ENCODE measurements around the gene HTRA1. TPM values are rescaled to one million over a fixed set of nuclear protein-coding genes. Genes with fewer than 3 reads are reported as not detected.
A peak's percentile ranks its signal among the peaks of the same experiment; 100 is the strongest.

The HTRA1 gene
- total RNA-seq, 1 experiment from 2014 or later, result 32.8 TPM

DNA sequence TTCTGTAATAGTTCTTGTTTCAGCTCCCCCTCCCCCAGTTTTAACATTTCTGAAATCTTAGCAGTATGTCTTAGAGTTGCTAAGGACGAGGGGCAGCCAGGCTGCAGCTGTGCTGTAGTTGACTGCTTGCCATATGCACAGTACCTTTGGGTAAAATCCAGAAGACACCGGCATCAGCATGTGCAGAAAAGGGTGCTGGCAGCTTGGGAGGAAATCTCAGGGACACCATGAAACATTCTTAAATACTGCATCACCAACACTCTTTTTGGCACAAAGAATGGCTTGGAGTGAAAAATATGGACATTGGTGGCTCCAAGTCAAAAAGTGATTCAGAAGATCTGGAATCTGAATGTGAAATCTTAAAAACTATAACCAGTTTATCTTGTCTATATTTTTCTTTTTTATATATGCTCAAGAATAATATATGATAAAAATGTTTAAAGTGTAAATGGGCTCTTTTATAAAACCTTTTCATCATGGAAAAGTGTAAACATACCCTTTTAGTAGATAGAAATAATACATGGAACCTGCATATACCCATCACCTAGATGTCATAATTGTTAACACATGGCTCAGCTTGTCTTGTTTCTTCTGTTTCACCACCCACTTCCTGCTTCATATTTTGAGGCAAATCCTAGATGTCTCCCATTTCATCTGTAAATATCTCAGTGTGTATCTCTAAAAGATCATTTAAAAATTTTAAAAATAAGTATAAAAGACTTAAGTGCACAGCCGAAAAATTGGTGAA, 41.3 kb upstream of the HTRA1 start:
- no peaks in the 10 kb centered on the region for H3K4me1 ChIP-seq (ENCODE audit: control insufficient read depth, insufficient read depth, low read length)
- BruUV-seq (replicated peaks), result no TSS peak
- no peak overlapping the region for H3K27ac ChIP-seq (ENCODE audit: low read length)
- H3K4me3 ChIP-seq (ENCODE audit: low read depth in 2 of 2, low read length in 2 of 2), result no peak overlapping the region
- TF ChIP-seq, protein P1, sequence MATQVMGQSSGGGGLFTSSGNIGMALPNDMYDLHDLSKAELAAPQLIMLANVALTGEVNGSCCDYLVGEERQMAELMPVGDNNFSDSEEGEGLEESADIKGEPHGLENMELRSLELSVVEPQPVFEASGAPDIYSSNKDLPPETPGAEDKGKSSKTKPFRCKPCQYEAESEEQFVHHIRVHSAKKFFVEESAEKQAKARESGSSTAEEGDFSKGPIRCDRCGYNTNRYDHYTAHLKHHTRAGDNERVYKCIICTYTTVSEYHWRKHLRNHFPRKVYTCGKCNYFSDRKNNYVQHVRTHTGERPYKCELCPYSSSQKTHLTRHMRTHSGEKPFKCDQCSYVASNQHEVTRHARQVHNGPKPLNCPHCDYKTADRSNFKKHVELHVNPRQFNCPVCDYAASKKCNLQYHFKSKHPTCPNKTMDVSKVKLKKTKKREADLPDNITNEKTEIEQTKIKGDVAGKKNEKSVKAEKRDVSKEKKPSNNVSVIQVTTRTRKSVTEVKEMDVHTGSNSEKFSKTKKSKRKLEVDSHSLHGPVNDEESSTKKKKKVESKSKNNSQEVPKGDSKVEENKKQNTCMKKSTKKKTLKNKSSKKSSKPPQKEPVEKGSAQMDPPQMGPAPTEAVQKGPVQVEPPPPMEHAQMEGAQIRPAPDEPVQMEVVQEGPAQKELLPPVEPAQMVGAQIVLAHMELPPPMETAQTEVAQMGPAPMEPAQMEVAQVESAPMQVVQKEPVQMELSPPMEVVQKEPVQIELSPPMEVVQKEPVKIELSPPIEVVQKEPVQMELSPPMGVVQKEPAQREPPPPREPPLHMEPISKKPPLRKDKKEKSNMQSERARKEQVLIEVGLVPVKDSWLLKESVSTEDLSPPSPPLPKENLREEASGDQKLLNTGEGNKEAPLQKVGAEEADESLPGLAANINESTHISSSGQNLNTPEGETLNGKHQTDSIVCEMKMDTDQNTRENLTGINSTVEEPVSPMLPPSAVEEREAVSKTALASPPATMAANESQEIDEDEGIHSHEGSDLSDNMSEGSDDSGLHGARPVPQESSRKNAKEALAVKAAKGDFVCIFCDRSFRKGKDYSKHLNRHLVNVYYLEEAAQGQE (IDR thresholded peaks at IDR 0.05; ENCODE audit: insufficient read depth in 1 of 2, low read depth in 2 of 2, low read length in 1 of 2), result no peak
- TF ChIP-seq TCF7L2 (IDR thresholded peaks at IDR 0.05; ENCODE audit: low read depth, low read length) (no peak), POLR2AphosphoS5 (IDR thresholded peaks at IDR 0.05; ENCODE audit: low read depth, low read length) (no peak), SIN3A (IDR thresholded peaks at IDR 0.05; ENCODE audit: borderline replicate concordance, insufficient read depth, low read depth, low read length) (no peak)
- TF ChIP-seq, protein P2, sequence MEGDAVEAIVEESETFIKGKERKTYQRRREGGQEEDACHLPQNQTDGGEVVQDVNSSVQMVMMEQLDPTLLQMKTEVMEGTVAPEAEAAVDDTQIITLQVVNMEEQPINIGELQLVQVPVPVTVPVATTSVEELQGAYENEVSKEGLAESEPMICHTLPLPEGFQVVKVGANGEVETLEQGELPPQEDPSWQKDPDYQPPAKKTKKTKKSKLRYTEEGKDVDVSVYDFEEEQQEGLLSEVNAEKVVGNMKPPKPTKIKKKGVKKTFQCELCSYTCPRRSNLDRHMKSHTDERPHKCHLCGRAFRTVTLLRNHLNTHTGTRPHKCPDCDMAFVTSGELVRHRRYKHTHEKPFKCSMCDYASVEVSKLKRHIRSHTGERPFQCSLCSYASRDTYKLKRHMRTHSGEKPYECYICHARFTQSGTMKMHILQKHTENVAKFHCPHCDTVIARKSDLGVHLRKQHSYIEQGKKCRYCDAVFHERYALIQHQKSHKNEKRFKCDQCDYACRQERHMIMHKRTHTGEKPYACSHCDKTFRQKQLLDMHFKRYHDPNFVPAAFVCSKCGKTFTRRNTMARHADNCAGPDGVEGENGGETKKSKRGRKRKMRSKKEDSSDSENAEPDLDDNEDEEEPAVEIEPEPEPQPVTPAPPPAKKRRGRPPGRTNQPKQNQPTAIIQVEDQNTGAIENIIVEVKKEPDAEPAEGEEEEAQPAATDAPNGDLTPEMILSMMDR (IDR thresholded peaks at IDR 0.05), result no peak
- intact Hi-C loops (cut with micrococcal nuclease; ENCODE audit: unreplicated experiment), result no loop called here
- no peak for DNase-seq (ENCODE audit: low read depth, low spot score)
- in situ Hi-C loops (cut with HindIII; ENCODE audit: low pct_unique_long_range_greater_than_20kb, low sequenced_read_pairs), result no loop called here
- peaks cover 57% of the 10 kb centered on the region for H3K36me3 ChIP-seq (ENCODE audit: control insufficient read depth, insufficient read depth, low read length)
- POLR2A ChIA-PET, result no interaction called here
- H3K27me3 ChIP-seq (ENCODE audit: control insufficient read depth, insufficient read depth, low read length), result no peaks in the 10 kb centered on the region
- CTCF ChIA-PET, result no interaction called here
- H3K9me3 ChIP-seq (ENCODE audit: control insufficient read depth, insufficient read depth, low read depth, low read length), result no peaks in the 10 kb centered on the region
- ATAC-seq, result no peak

DNA sequence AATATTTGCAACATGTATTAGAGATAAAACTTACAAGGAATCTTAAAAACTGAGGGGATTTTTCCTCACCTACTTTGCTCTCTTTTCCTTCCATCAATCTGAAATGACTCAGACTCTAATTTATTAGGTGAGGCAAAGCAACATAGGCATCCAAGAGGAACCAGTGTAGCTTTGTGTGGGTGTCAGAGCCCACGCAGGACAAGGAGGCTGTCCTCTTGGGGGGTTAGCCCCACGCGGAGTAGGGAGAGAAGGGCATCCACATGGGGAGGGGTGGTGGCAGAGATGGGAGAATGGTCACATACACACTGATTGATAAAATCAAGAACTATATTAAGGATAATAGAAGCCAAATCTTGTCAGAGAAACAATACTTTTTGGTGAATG, 40.7 kb upstream of the HTRA1 start:
- POLR2A ChIA-PET, result no interaction called here
- Histone ChIP-seq H3K27me3 (ENCODE audit: control insufficient read depth, insufficient read depth, low read length) (no peaks in the 10 kb centered on the region), H3K27ac (ENCODE audit: low read length) (no peak overlapping the region), H3K36me3 (ENCODE audit: control insufficient read depth, insufficient read depth, low read length) (peaks cover 54% of the 10 kb centered on the region), H3K4me3 (ENCODE audit: low read depth in 2 of 2, low read length in 2 of 2) (no peak overlapping the region), H3K4me1 (ENCODE audit: control insufficient read depth, insufficient read depth, low read length) (no peaks in the 10 kb centered on the region), H3K9me3 (ENCODE audit: control insufficient read depth, insufficient read depth, low read depth, low read length) (no peaks in the 10 kb centered on the region)
- in situ Hi-C loops (cut with HindIII; ENCODE audit: low pct_unique_long_range_greater_than_20kb, low sequenced_read_pairs) (no loop called here), intact Hi-C loops (cut with micrococcal nuclease; ENCODE audit: unreplicated experiment) (no loop called here)
- CTCF ChIA-PET, result no interaction called here
- DNase-seq (ENCODE audit: low read depth, low spot score) (no peak), ATAC-seq (no peak)
- TF ChIP-seq, protein P2 (IDR thresholded peaks at IDR 0.05), result no peak
- TF ChIP-seq POLR2AphosphoS5 (IDR thresholded peaks at IDR 0.05; ENCODE audit: low read depth, low read length), result no peak
- no peak for TF ChIP-seq TCF7L2 (IDR thresholded peaks at IDR 0.05; ENCODE audit: low read depth, low read length)
- no peak for TF ChIP-seq SIN3A (IDR thresholded peaks at IDR 0.05; ENCODE audit: borderline replicate concordance, insufficient read depth, low read depth, low read length)
- TF ChIP-seq, protein P1 (IDR thresholded peaks at IDR 0.05; ENCODE audit: insufficient read depth in 1 of 2, low read depth in 2 of 2, low read length in 1 of 2), result no peak
- TSS peak; percentile 5 for BruUV-seq (replicated peaks)
